GM20000 (cell line): ENCODE results near the gene METTL26.

Experiments used
- DNase-seq: peaks from one replicate; pipeline ENCODE4 v3.0.0; 2012; ENCODE audit warnings: low spot score
- CTCF ChIP-seq: IDR thresholded peaks from 2 replicates; pipeline ENCODE4 v1.5.1; 2012; ENCODE audit warnings: mild to moderate bottlenecking, control low read depth; ENCODE audit errors: extremely low read depth, missing control alignments

Gene METTL26

GRCh38 chr16:646679-647172 lies 10.6 kb upstream of the METTL26 start:
- DNase-seq, result no peak

GRCh38 chr16:645852-646678 lies 10.0 kb upstream of the METTL26 start:
- DNase-seq, result no peak
- no peak for TF ChIP-seq CTCF

More at GRCh38 chr16:646679-647172, 10.6 kb upstream of the METTL26 start:
- no peak for TF ChIP-seq CTCF

GRCh38 chr16:644556-644955 lies 8.5 kb upstream of the METTL26 start:
- TF ChIP-seq CTCF, result no peak
- DNase-seq, result no peak

- no peak for TF ChIP-seq CTCF
- DNase-seq, result peak; percentile 30
Observed at GRCh38 chr16:643050-643368, 6.9 kb upstream of the METTL26 start.

- DNase-seq, result peak; percentile 84
Observed at GRCh38 chr16:642189-643049, 6.3 kb upstream of the METTL26 start.

GRCh38 chr16:641326-642188 lies 5.5 kb upstream of the METTL26 start, which contains the start of gene MCRIP2:
Gene MCRIP2, plus strand, starts transcription at chr16:641828. Its CDS starts 164 bp downstream, at chr16:641992.
- no peak for TF ChIP-seq CTCF
- peak; percentile 96 for DNase-seq

More at GRCh38 chr16:642189-643049, 6.3 kb upstream of the METTL26 start:
- no peak for TF ChIP-seq CTCF
